Suppressor macrophage treated with lipopolysaccharide for 1 hour (primary cell): ENCODE data around the gene NEURL3.
A peak's percentile ranks its signal among the peaks of the same experiment; 100 is the strongest.
"Not testable (repeated sequence)": the region's sequence is repeated elsewhere in the genome, so short reads cannot be mapped to it uniquely, and the experiment has no call there.

Source experiments
- DNase-seq, 3 donors: peaks; one replicate each; pipeline ENCODE4 v3.0.0-alpha.2; 2020 to 2022

Gene NEURL3

DNA sequence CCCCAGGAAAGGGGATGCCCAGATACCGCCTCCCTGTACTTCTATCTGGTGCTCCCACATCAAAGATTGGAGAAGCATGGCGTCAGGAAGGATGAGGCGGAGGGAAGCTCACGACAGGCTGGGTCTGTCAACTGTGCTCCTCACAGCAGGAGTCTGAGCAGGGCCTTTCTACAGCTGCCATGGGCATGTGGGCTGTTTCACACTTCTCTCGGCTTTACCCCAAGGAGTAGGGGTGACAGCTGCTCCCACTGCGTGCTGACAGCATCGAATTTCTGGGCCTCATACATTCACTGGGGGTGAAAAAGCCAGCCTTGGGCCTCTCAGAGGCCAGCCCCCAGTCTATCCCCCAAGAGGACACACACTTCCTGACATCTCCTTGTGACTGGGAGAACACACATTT, 21.1 kb downstream of the NEURL3 start:
- DNase-seq, result no peak

DNA sequence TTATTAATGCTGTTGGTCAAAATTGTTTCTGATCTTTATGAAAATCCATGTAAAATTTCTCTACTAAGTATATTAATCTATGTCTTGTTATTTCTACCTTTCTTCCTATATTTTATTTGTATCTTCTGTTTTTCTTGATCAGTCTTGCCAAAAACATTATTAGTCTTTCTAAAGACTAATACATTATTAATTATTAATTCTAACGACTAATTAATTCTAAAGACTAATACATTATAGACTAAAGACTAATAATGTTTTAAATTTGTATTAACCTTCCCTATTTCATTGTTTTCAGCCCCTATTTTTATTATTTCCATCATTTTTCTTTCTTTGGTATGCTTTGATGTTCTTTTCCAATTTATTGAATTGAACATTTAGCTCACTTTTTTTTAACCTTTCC, 27.7 kb downstream of the NEURL3 start:
- DNase-seq, result no peak

DNA sequence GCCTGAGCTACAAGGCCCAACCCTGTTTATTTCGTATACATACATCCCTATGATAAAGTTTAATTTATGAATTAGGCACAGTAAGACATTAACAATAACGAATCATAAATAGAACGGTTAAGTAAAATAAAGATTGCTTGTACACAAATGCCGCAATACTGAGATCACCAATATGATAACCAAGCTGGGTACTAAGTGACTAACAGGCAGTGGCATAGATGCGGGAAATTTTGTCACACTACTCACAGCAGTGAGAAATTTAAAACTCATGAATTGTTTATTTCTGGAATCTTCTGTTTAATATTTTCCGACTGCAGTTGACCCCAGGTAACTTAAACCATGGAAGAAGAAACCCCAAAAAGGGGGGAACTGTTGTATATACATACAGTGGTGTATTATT, 33.4 kb downstream of the NEURL3 start:
- DNase-seq, result peak in 1 of 3 donors; percentile 38

DNA sequence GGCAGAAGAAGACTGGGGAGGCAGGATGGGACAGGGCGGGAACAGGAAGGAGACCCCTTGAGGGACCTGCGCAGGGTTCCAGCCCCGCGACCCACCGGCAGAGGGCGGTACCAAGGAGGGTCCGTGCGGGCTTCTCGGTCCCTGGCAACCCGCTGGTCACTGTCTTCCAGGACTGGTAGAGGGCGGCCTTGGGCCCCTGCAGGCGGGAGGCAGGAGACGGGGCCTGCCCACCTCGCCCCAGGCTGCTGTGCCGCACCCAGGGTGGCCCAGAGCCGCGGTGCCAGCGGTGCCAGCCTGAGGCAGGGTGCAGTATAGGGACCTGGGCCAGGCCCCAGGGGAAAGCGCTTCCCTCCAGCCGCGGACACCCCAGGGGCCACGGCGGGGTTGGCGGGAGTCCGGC, 34.5 kb downstream of the NEURL3 start:
- DNase-seq, result peak; percentile 72 to 85 (median 75)

DNA sequence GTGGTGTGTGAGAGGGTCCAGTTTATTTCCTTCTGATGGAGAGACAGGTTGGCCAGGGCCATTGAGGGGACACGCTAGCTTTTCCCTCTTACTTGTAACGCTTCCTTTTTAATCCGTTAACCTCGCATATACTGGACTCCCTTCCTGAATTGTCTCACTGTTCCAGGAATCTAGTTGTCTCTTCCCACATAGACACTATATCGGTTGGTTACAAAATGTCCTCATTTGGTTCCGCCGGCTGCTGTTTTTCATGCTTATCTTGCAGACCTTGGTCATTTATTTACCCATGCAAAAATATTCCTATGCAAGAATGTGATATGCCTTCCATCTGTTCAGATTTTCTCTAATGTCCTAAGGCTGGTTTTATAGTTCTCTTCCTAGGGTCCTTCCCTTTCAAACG, 35.0 kb downstream of the NEURL3 start:
- no peak for DNase-seq

DNA sequence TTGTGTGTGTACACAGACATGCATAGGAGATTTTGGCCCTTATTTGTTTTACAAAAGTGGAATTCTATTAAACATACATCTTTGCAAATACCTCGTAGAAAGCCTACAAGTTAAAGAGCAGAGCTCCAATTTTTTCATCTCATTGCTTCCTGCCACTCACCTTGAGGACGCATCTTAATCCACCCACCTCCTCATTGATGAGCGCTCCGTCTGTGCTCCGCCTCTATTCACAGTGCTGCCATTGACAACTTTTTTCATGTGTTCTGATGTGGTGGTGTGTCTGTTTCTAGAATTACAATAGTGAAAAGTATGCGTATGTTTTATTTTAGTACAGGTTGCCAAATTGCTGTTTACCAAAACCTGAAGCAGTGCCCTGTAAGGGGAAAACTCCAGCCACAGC, 36.3 kb downstream of the NEURL3 start:
- DNase-seq, result no peak

DNA sequence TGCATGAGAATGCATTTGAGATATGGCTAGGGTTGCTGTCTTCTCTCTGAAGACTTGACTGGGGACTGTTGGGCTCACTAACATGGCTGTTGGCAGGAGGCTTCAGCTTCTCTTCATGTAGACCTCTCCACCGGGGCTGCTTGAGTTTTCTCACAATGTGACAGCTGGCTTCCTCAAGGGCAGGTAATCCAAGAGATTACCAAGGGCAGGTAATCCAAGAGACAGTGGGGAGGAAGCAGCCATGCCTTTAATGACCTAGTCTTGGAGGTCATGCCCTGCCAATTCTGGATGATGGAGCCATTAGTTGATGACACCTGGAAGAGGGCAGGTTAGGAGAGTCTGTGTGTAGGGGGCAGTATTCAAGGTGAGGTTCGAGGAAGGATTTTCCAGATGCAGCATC, 40.5 kb downstream of the NEURL3 start:
- no peak for DNase-seq

DNA sequence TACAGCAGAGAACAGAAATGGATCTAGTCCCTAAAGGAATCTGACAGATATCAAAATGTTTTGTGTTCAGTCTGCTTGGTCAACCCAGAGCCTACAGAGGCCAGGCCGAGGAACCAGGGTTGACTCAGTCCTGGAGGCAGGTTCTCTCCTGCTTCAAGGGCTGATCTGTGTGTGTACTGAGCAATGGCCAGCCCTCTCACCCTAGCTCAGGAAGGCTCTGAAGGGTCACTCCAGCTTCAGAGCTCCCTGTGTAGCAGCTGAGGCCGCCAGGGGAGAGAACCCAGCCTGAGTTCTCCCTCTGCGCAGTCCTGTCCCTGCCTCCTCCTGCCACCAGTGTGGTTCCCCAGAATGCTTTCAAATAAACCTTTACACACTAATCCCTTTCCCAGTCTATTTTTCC, 41.1 kb downstream of the NEURL3 start:
- DNase-seq, result no peak

DNA sequence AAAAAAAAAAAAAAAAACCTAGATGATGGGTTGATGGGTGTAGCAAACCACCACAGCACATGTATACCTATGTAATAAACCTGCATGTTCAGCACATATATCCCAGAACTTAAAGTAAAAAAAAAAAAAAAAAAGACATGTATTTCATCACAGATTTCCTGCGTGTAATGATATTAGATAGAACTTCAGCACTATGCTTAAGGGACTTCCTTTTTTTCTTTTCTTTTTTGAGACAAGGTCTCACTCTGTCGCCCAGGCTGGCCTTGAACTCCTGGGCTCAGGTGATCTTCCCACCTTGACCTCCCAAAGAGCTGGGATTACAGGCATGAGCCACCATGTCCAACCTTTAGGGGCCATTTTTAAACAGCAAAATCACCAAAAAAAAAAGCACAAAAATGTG, 42.0 kb downstream of the NEURL3 start:
- no peak for DNase-seq

DNA sequence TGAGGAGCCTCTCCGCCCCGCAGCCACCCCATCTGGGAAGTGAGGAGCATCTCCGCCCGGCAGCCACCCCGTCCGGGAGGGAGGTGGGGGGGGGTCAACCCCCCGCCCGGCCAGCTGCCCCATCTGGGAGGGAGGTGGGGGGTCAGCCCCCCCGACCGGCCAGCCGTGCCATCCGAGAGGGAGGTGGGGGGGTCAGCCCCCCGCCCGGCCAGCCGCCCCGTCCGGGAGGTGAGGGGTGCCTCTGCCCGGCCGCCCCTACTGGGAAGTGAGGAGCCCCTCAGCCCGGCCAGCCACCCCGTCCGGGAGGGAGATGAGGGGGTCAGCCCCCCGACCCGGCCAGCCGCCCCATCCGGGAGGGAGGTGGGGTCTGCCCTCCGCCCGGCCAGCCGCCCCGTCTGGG, 43.5 kb downstream of the NEURL3 start:
- not testable (repeated sequence) for DNase-seq

DNA sequence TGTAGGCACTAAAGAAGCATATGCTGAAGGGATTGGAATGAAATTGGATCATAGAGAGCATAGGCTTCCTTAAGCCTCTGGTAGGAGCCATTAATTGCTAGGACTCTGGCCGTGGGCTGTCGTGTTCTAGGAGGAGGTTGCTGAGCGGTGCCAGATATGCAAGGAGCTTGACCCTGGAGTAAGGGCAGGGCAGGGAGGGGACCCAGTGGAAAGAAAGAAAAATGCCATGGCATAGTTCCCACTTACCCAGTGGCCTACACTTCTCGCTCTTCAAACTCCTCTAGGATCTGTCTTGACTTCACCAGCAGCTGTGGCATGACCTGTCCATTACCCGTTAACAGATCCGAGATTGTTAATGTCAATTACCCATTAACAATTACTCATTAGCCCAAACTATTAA, 53.1 kb downstream of the NEURL3 start:
- DNase-seq, result no peak

DNA sequence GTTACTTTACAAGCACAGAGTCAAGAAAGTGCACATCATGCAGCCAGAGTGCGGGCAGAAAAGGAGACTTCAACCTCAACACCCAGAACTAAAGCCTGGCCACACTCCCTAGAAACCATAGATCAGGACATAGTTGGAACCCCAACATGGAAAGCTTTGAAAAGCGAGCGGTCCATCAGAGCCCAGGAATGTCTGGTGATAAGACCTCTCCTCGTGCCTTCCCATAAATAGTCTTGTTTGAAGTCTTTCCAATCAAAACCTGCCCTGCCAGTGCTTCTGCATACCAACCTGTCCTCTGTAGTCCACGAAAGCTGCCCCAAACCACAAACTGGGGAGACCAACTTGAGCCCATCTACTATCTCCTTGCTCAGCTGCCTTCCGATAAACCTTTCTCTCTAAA, 55.5 kb downstream of the NEURL3 start:
- DNase-seq, result no peak

DNA sequence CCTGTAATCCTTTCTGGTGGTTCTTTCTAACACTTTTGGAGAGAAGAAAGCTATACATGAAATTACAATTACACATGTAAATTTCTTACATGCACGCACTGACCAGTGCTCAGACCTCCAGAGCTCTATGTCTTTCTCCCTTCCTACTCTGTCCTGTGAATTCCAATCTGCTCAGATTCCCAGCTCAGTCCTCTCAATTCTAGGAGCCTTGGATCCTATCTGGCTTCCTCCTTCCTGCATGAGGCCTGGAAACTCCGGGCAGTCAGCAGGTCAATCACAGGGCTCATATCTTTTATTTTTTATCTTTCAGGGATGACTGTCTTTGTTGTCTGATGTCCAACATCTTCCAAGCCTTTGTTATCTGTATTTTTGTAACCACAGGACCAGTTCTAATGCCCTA, 56.0 kb downstream of the NEURL3 start:
- DNase-seq, result no peak

DNA sequence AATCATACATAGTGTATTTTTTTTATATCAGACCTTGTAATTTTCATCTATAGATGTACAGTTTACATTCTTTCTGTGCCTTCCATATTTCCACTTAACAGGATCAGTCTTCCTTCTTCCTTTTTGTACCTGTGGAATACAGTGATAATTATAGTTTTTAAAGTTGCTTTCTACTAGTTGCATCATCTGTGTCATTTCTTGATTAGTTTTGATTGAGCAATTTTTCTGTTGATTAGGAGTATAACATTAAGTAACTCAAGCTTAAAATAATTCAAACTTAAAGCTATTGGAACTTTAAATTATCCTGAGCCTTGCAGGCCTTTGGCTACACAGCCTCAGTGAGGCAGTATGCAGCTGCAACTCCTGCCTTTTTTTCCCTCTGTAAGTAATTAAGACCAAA, 57.4 kb downstream of the NEURL3 start:
- no peak for DNase-seq
